GM12801 (cell line): ENCODE data around the gene RPN1.

Experiments
- TF ChIP-seq, protein P1 (sequence below): IDR thresholded peaks from one replicate; pipeline ENCODE4 v1.5.1; 2011; ENCODE audit warnings: control low read depth; ENCODE audit not compliant: insufficient read length; ENCODE audit errors: extremely low read depth

RPN1 gene

DNA sequence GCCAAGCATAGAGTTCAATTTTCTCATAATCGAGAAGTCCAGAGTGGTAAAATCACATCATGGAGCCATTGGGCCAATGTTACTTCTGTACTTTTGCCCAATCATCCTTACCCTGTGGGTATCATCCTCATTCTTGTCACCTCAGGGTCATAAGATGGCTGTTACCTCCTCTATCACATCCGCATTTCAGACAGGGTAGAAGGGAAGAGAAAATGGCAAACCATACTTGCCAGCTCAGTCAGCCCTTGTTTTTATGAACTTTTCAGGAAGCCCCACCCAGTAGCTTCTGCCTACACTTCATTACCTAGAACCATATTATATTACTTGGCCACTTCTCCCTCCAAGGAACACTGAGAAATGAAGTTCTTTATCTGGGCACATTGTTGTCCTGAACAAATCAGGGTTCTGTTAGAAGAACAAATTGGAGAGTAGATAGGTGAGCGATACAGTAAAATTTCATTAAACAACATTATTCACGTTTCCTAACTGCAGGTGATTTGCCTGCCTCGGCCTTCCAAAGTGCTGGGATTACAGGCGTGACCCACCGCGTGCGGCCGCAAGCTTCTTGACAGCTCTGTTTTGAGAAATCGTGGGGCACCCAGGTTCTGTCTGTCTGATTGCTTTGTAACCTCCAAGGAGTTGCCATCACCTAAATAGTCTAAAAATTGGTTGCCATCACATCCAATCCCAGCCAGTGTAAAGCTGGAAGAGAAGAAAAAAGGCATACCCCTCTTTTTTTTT lies 34.5 kb upstream of the RPN1 start:
- TF ChIP-seq, protein P1, sequence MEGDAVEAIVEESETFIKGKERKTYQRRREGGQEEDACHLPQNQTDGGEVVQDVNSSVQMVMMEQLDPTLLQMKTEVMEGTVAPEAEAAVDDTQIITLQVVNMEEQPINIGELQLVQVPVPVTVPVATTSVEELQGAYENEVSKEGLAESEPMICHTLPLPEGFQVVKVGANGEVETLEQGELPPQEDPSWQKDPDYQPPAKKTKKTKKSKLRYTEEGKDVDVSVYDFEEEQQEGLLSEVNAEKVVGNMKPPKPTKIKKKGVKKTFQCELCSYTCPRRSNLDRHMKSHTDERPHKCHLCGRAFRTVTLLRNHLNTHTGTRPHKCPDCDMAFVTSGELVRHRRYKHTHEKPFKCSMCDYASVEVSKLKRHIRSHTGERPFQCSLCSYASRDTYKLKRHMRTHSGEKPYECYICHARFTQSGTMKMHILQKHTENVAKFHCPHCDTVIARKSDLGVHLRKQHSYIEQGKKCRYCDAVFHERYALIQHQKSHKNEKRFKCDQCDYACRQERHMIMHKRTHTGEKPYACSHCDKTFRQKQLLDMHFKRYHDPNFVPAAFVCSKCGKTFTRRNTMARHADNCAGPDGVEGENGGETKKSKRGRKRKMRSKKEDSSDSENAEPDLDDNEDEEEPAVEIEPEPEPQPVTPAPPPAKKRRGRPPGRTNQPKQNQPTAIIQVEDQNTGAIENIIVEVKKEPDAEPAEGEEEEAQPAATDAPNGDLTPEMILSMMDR, result no peak

DNA sequence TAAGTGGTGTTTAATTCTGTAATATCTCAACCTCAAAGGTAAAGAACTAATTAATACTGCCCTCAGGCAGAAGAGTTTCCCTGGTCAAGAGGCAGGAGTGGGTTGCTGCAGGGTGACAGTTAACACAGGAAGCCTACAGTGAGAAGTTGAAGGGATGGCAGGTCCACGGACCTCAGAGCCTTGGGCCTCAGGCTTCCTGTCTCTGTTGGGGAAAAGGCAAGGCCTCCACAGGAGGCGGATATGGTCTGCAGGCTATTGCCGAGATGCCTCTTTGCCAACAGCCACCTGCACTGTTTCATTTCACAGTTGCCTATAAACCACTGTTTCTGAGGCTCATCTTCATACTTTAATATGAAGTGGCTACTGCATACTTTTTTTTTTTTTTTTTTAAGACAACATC lies 33.3 kb upstream of the RPN1 start:
- TF ChIP-seq, protein P1, result no peak

DNA sequence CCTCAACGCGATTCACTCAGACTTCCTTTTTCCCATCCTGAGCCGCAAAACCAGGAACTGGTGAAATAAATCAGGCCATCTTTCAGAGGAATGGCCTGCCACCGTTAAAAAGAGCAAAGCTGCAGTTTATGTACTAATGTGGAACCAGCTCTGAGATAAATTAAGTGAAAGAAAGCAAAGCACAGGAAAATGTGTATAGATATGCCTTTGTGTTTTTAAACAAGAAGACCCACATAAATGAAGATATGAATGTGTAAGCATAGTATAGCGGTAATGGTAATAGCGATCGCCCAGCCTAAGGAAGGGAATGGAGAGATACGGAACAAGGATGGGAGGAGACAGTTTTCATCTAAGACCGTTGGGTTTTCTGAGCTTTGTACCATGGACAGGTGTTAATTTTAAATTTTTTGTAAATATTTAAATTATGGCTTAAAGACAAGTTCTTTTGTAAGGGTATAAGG lies 30.8 kb upstream of the RPN1 start:
- TF ChIP-seq, protein P1, result no peak

DNA sequence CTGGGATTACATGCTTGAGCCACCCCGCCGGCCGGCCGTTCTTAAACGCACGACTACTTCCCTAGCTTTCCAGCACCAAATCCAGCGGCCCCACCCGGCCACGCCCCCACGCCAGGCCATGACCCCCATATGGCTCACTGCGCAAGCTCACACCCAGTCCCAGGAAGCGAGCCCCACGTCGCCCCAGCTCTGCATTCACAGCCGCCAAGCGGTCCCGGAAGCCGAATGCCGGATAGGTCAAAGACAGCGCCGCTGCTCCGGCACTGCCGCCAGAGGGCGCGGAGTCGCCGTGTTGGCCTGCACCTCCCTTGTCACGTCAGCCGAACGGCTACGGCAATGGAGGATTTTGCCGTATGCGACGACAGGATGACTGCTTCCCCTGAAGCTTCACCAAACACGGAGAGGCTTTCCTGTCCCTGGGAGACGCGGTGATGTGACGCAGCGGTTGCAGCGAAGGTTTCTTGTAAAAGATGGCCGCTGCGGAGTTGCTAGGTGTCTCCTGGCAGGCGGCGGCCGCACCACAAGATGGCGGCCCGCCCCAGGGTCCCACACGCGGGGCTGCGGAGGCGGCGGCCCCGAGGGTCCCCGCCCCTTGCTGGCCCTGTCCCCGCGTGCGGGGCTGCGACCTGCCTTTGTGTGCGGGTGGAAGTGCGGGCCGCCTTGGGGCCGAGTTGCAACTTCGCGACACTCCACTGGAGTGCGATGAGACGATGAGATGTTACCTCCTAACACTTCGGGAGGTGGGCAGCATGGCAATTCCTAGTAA lies 30.2 kb upstream of the RPN1 start:
- TF ChIP-seq, protein P1, result peak; percentile 29

DNA sequence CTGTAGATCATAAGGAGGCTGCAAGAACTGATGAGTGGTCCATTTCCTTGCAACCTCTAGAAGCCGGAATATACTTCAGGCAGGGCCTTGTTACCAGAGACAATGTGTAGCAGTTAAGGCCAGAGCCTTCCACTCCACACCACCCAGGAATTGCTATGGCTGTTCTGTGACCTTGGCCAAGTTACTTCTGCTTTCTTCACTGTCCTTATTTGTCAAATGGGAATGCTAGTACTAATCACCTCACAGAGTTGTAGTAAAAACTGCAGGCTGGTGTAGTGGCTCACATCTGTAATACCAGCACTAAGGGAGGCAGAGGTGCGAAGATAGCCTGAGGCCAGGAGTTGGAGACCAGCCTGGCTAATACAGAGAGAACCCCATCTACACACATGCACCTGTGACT lies 28.7 kb upstream of the RPN1 start:
- TF ChIP-seq, protein P1, result no peak

DNA sequence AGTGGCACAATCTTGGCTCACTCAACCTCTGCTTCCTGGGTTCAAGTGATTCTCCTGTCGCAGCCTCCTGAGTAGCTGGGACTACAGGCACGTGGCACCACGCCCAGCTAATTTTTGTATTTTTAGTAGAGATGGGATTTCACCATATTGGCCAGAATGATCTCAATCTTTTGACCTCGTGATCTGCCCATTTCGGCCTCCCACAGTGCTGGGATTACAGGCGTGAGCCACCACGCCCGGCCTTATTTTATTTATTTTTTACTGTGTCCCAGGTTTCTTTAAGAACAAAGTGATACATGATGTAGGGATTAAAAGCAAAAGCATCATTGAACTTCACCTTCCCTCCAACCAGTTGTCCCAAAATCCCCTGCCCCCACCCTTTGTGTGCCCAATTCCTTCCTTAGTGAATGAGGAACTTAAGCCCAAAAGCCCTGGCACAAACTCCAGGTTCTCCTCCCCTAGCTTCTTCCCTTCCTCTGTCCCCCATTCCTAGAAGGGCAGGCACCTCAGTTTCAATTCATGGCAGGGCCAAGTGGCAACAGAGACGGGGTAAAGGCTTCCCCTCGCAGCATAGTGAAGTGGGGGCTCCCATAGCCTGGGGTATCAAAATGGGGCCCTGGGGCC lies 23.7 kb upstream of the RPN1 start:
- TF ChIP-seq, protein P1, result no peak

DNA sequence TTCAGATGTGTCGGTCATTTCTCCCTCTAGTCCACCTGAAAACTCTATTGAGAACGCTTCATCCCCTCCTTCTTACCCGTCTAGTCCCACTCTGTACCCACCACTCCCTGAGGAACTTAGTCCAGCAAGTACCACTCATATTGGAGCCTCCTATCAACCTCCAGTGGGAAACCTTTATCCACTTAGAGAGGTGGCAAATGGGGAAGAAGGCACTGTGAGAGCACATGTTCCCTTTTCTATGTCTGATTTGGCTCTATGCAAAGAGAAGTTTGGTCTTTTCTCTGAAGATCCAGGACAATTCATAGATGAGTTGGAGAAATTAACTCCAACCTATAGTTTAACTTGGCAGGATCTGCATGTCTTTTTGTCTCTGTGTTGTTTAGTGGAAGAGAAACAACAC lies 17.0 kb upstream of the RPN1 start:
- TF ChIP-seq, protein P1, result no peak
